SU-DHL-6 (cell line): ENCODE results near the gene SEC61A2.

Experiments
- EZH2phosphoT487 ChIP-seq: fragments of 200-600 bp; sonication (generic), shearing (Covaris generic); conservative IDR thresholded peaks from 2 replicates; pipeline ENCODE4 v1.6.1; 2018; ENCODE audit warnings: mild to moderate bottlenecking, antibody characterized with exemption, low read length, moderate library complexity, mixed read lengths
- TF ChIP-seq, protein P1 (sequence below): fragments of 200-600 bp; sonication (generic); IDR thresholded peaks from one replicate; pipeline ENCODE4 v1.5.1; 2017; ENCODE audit warnings: antibody characterized with exemption, mild to moderate bottlenecking, low read length, moderate library complexity; ENCODE audit not compliant: insufficient read depth, poor library complexity, severe bottlenecking

GRCh38 chr10:12177642-12178041 lies 48.2 kb downstream of the SEC61A2 start:
- TF ChIP-seq, protein P1, sequence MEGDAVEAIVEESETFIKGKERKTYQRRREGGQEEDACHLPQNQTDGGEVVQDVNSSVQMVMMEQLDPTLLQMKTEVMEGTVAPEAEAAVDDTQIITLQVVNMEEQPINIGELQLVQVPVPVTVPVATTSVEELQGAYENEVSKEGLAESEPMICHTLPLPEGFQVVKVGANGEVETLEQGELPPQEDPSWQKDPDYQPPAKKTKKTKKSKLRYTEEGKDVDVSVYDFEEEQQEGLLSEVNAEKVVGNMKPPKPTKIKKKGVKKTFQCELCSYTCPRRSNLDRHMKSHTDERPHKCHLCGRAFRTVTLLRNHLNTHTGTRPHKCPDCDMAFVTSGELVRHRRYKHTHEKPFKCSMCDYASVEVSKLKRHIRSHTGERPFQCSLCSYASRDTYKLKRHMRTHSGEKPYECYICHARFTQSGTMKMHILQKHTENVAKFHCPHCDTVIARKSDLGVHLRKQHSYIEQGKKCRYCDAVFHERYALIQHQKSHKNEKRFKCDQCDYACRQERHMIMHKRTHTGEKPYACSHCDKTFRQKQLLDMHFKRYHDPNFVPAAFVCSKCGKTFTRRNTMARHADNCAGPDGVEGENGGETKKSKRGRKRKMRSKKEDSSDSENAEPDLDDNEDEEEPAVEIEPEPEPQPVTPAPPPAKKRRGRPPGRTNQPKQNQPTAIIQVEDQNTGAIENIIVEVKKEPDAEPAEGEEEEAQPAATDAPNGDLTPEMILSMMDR, result no peak
- no peak for TF ChIP-seq EZH2phosphoT487
